Testis (tissue), 3 donors: ENCODE measurements around the gene SNF8. TPM values are rescaled to one million over a fixed set of nuclear protein-coding genes. Genes with fewer than 3 reads are reported as not detected.

Experiments
- DNase-seq: peaks from one replicate; pipeline ENCODE4 v3.0.0-alpha.2; 2019
- H3K27ac ChIP-seq, 2 donors: fragments of 200-600 bp; sonication (generic); one replicate each; pipeline ENCODE4 v1.5.1; 2019
- H3K27me3 ChIP-seq: fragments of 200-600 bp; sonication (generic); one replicate; pipeline ENCODE4 v1.5.1; 2019
- H3K36me3 ChIP-seq: fragments of 200-600 bp; sonication (generic); one replicate; pipeline ENCODE4 v1.5.1; 2017; ENCODE audit warnings: low read depth; ENCODE audit errors: missing control alignments
- H3K4me1 ChIP-seq: fragments of 200-600 bp; sonication (generic); one replicate; pipeline ENCODE4 v1.5.1; 2019
- H3K4me3 ChIP-seq, 2 donors: fragments of 200-600 bp; sonication (generic); one replicate each; pipeline ENCODE4 v1.5.1; 2017 to 2019
- H3K9me3 ChIP-seq: fragments of 200-600 bp; sonication (generic); one replicate; pipeline ENCODE4 v1.5.1; 2017
- CTCF ChIP-seq, 3 experiments: fragments of 450-650 bp in 2 of 3; fragments of 200-600 bp in 1 of 3; sonication (generic) in 1 of 3; IDR thresholded peaks; one replicate each; pipeline ENCODE4 v1.5.1; 2016 to 2019; ENCODE audit warnings: antibody characterized with exemption in 3 of 3, mild to moderate bottlenecking in 2 of 3, moderate library complexity in 1 of 3
- POLR2A ChIP-seq: fragments of 450-650 bp; IDR thresholded peaks from one replicate; pipeline ENCODE4 v1.6.1; 2017; ENCODE audit warnings: antibody characterized with exemption, mild to moderate bottlenecking, moderate library complexity
- WGBS, 2 donors: methylation state at CpG; one replicate each; pipeline ENCODE4 v1.1.5; 2018; 5-methylcytosine and 5-hydroxymethylcytosine counted together
- intact Hi-C: fragments of 100-400 bp; cut with DNase I; formaldehyde crosslinking; loops from one replicate; pipeline ENCODE4 v1.15.1; 2023; ENCODE audit warnings: low total_unique reads
- polyA plus RNA-seq: library from polyadenylated mRNA; stranded (reverse); fragments of 350-450 nt; fragmentation: Illumina TruSeq; extraction: RNeasy Lipid Tissue Mini Kit (QIAGEN cat#74804); gene quantifications from one replicate; pipeline ENCODE4 v1.2.3, GENCODE V29; 2014; ENCODE audit warnings: low read depth, low replicate concordance; ENCODE audit not compliant: insufficient read depth
- total RNA-seq, 2 donors: library from RNA; depleted of rRNA; stranded (reverse); fragments of >200 nt; gene quantifications; one replicate each; pipeline ENCODE4 v1.2.3, GENCODE V29; 2016

SNF8 gene
- total and polyA plus RNA-seq, 3 donors from 2014 or later: 71.9 to 123 (median 100) TPM

GRCh38 chr17:48990882-48991357 lies 46.3 kb upstream of the SNF8 start:
- WGBS, 2 donors: 27 to 29% methylated on average over 2 of the region's 2 CpGs
- Histone ChIP-seq H3K4me1 (no peaks in the 10 kb centered on the region), H3K27ac (no peak overlapping the region), H3K36me3 (no peaks in the 10 kb centered on the region), H3K9me3 (no peaks in the 10 kb centered on the region), H3K4me3 (no peak overlapping the region), H3K27me3 (no peaks in the 10 kb centered on the region)
- intact Hi-C loops: no loop called here
- DNase-seq: no peak
- TF ChIP-seq CTCF (IDR thresholded peaks at IDR 0.05) (no peak), POLR2A (no peak)

- Histone ChIP-seq H3K27ac (no peak overlapping the region), H3K9me3 (no peaks in the 10 kb centered on the region), H3K36me3 (no peaks in the 10 kb centered on the region), H3K4me1 (no peaks in the 10 kb centered on the region), H3K4me3 (no peak overlapping the region), H3K27me3 (no peaks in the 10 kb centered on the region)
- intact Hi-C loops: no loop called here
- WGBS, 2 donors: 83 to 92% methylated on average over 4 of the region's 4 CpGs
- no peak for DNase-seq
- TF ChIP-seq CTCF (IDR thresholded peaks at IDR 0.05): no peak
- TF ChIP-seq POLR2A: no peak
Observed at GRCh38 chr17:48989100-48989499, 44.5 kb upstream of the SNF8 start.

GRCh38 chr17:48985436-48986245 lies 41.0 kb upstream of the SNF8 start:
- Histone ChIP-seq H3K27ac (no peak overlapping the region), H3K27me3 (no peaks in the 10 kb centered on the region), H3K4me3 (no peak overlapping the region), H3K36me3 (no peaks in the 10 kb centered on the region), H3K9me3 (no peaks in the 10 kb centered on the region), H3K4me1 (no peaks in the 10 kb centered on the region)
- no peak for DNase-seq
- intact Hi-C loops: no loop called here
- no peak for TF ChIP-seq POLR2A
- no peak for TF ChIP-seq CTCF (IDR thresholded peaks at IDR 0.05)
- 77 to 78% methylated on average over 13 of the region's 13 CpGs for WGBS, 2 donors

GRCh38 chr17:48981927-48982539 lies 37.4 kb upstream of the SNF8 start:
- 65 to 90% methylated on average over 3 of the region's 3 CpGs for WGBS, 2 donors
- Histone ChIP-seq H3K36me3 (no peaks in the 10 kb centered on the region), H3K27ac (no peak overlapping the region), H3K4me1 (no peaks in the 10 kb centered on the region), H3K9me3 (no peaks in the 10 kb centered on the region), H3K27me3 (no peaks in the 10 kb centered on the region), H3K4me3 (no peak overlapping the region)
- DNase-seq: no peak
- intact Hi-C loops: no loop called here
- no peak for TF ChIP-seq CTCF (IDR thresholded peaks at IDR 0.05)
- TF ChIP-seq POLR2A: no peak
